Loucy (cell line): ENCODE data around the gene KCTD8.

ENCODE experiments used
- CTCF ChIP-seq: fragments of 200-600 bp; sonication (generic); conservative IDR thresholded peaks from 2 replicates; pipeline ENCODE4 v1.5.1; 2014; ENCODE audit warnings: mild to moderate bottlenecking, antibody characterized with exemption, low read length
- EZH2phosphoT487 ChIP-seq: fragments of 200-600 bp; IDR thresholded peaks from 2 replicates; pipeline ENCODE4 v1.6.1; 2018; ENCODE audit warnings: antibody characterized with exemption, mild to moderate bottlenecking, moderate library complexity, borderline replicate concordance

- no peak for TF ChIP-seq CTCF
- no peak for TF ChIP-seq EZH2phosphoT487
Measured at GRCh38 chr4:44326741-44327140, 121.9 kb downstream of the KCTD8 start.
